Measurements from ENCODE around the gene GPR3.
"Not testable (repeated sequence)": the region's sequence is repeated elsewhere in the genome, so short reads cannot be mapped to it uniquely, and the experiment has no call there.

The GPR3 gene

GRCh38 chr1:27430903-27431600 lies 38.6 kb downstream of the GPR3 start:
- FAIRE-seq, result no peak

- FAIRE-seq, result no peak
Measured at GRCh38 chr1:27431601-27431940, 39.1 kb downstream of the GPR3 start.

- not testable (repeated sequence) for FAIRE-seq
Measured at GRCh38 chr1:27432725-27433124, 40.3 kb downstream of the GPR3 start.

GRCh38 chr1:27433706-27434105 lies 41.3 kb downstream of the GPR3 start:
- FAIRE-seq, result no peak

GRCh38 chr1:27435566-27436203 lies 43.3 kb downstream of the GPR3 start:
- FAIRE-seq, result no peak

- FAIRE-seq, result no peak
Measured at GRCh38 chr1:27436204-27437159, 44.1 kb downstream of the GPR3 start.

GRCh38 chr1:27438621-27439061 lies 46.2 kb downstream of the GPR3 start:
- FAIRE-seq, result no peak

GRCh38 chr1:27439150-27439549 lies 46.7 kb downstream of the GPR3 start:
- FAIRE-seq, result no peak

- no peak for FAIRE-seq
Measured at GRCh38 chr1:27444632-27445031, 52.2 kb downstream of the GPR3 start.

All from islet of Langerhans (tissue), 1 donor.